Measurements from ENCODE around the gene ELMOD1.
A peak's percentile ranks its signal among the peaks of the same experiment; 100 is the strongest.

Gene ELMOD1

GRCh38 chr11:107646783-107647182, 55.8 kb downstream of the ELMOD1 start:
- DNase-seq (ENCODE audit: low spot score) = no peak

- DNase-seq (ENCODE audit: low spot score) = peak; percentile 43
Measured at GRCh38 chr11:107648242-107648641, 57.3 kb downstream of the ELMOD1 start.

DNA sequence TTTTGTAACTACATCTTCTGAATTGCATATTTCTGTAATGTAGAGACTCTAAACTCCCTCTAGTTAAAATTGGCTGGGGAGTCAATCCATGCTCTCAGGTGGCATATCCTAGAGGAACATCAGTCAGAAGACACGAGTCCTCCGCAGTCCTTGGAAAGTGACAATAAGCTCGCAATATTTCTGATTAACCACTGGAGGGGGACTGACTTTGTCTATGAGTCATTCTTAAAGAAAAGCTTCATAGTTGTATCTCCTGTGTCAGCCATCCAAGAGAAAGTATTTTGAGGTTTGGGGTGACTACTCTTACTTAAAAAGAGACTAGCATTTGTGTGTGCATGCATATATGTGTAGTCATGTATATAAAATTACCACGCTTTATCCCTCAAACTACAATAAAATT, 60.7 kb downstream of the ELMOD1 start:
- DNase-seq (ENCODE audit: low spot score) = peak; percentile 17

DNA sequence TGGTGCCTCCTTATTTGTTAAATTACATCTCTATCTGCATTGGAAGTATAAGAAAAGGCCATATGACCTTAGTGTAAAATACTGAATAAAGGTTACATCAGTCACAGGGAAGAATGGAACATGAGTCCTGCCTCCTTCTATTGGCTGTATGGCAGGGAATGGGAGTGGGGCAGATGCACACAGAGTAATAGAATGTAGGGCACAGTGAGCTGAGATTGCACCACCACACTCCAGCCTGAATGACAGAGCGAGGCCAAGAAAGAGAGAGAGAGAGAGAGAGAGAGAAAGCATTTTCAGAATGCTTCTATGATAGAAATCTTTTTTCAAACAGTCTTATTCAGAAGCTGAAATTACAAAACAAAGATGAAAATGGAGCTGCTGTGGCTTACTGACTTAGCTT, 62.1 kb downstream of the ELMOD1 start:
- DNase-seq (ENCODE audit: low spot score) = no peak

DNA sequence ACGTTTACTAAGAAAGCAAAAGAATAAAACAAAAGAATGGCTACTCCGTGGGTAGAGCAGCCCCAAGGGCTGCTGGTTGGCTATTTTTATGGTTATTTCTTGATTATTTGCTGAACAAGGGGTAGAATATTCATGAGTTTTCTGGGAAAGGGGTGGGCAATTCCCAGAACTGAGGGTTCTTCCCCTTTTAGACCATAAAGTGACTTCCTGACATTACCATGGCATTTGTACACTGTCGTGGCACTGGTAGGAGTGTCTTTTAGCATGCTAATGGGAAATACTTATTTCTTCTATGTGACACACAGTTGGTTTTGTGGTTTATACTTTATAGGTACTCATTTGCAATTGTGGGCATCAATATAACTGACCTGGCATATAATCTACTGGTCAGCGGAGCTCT, 64.7 kb downstream of the ELMOD1 start:
- DNase-seq (ENCODE audit: low spot score) = no peak

DNA sequence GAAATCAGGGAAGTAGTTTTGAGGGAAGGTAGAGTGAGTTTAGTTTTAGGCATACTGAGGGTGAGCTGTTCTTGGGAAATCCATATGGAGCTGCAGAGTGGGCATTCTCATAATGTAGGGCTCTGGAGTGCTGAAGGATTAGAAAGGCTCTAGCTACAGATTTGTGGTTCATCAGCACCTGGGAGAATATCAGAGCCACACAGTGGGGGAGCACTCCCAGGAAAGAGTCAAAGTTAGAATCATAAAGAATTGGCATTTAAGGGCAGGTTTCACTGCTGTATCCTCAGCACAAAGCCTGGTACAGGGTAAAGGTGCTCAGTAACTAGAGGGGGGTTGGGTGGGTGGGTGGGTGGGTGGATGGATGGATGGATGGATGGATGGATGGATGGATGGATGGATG, 68.4 kb downstream of the ELMOD1 start:
- no peak for DNase-seq (ENCODE audit: low spot score)

DNA sequence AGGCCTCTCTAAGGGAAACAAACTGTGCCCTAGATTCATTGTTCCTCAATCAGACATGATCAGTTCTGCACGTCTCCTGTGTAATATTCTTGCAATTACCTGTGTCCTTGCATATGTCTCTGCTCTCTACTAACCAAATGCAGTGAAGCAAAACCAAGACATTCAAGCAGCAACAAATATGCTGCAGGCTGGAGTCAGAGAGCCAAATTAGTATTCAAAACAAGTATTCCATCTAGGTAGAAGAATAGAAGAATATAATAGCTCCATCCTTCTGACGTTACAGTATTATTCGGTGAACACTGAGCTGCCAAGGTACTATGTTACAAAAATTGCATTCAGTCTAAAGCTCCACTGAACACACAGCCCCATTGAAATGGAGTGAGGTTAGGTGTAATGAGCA, 69.1 kb downstream of the ELMOD1 start:
- DNase-seq (ENCODE audit: low spot score) = no peak

- DNase-seq (ENCODE audit: low spot score) = no peak
Measured at GRCh38 chr11:107661656-107662055, 70.7 kb downstream of the ELMOD1 start.

DNA sequence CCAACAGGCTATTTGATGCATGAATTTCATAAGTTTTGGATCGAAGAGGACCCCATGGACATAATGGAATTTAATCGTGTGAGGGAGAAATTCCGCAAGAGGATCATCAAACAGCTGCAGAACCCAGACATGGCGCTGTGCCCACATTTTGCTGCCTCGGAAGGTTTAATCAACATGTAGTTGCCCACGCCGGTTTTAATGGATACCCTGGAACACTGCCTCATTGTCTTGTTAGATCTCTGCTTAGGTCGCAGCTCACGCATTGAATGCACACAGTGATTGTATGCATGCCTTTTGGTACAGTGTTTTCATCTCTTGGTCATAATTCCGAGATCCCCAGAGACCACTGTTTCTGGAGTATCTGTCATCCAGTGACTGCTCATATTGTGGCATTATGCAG, 74.1 kb downstream of the ELMOD1 start:
- DNase-seq (ENCODE audit: low spot score) = no peak

- DNase-seq (ENCODE audit: low spot score) = no peak
Measured at GRCh38 chr11:107666911-107667613, 76.1 kb downstream of the ELMOD1 start.

- no peak for DNase-seq (ENCODE audit: low spot score)
Measured at GRCh38 chr11:107669191-107669740, 78.3 kb downstream of the ELMOD1 start.

- DNase-seq (ENCODE audit: low spot score) = no peak
Measured at GRCh38 chr11:107669893-107670601, 79.1 kb downstream of the ELMOD1 start.

DNA sequence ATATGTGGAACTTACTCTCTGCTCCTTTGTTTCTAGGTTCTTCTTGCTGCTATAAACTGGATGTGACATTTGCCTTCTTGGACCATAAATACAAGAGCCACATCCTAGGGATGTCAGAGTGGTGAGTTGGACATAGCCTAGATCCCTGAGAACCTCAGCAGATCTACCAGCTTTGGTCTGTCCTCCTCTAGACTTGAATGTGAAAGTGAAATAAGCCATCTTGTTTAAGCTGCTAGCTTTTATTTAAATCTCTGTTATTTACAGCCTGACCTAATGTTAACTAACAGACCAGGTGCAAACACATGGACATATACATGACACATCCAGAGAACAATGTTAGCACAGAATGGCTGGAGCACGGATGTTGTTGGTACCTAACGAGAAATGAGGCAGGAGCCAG, 85.0 kb downstream of the ELMOD1 start:
- DNase-seq (ENCODE audit: low spot score) = no peak

- DNase-seq (ENCODE audit: low spot score) = no peak
Measured at GRCh38 chr11:107676336-107677057, 85.5 kb downstream of the ELMOD1 start.

DNA sequence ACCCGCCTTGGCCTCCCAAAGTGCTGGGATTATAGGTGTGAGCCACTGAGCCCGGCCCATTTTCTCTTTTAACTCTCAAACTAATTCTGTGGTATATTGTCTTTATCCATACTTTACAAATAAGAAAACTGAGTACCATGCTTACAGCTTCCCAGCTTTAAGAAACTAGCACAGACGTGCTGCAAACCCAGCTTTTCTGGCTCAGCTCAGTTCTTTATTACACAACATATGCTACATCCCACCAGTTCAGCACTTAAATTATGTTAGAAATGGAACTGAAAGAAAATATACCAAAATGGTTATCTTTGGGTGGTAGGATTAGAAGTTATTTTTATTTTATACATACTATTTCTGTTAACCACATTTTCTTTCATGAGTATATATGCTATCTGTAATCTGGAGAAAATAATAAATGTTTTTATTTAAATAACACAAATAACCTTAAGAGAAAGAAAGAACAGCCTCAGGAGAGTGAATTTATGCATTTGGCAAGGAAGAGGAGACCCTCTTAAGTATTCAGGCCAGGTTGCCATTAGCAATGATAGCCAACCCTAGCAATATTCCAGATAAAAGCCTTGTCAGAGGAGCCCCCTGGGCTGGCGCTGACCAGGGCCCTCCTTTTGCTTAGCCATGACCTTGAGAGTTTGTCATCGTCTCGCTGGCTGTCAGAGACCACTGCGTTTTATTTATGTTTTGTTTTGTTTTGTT, 87.1 kb downstream of the ELMOD1 start:
- DNase-seq (ENCODE audit: low spot score) = no peak

GRCh38 chr11:107678632-107678971, 87.7 kb downstream of the ELMOD1 start:
- DNase-seq (ENCODE audit: low spot score) = no peak

- DNase-seq (ENCODE audit: low spot score) = no peak
Measured at GRCh38 chr11:107679255-107680024, 88.5 kb downstream of the ELMOD1 start.

DNA sequence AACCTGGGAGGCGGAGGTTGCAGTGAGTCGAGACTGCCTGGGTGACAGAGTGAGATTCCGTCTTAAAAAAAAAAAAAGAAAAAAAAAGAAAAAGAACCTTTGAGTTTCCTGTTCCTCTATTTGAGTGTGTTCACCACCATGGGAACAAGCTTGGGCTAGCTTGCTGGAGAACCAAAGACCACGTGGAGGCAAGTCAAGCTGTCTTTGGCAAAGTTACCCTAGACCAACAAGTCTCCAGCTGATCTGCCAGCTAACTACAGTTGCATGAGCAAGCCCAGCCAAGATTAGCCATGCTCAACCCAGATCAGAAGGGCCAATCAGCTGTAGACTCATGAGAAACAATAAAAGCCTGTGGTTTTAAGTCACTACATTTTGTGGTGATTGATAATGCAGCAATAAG, 91.2 kb downstream of the ELMOD1 start:
- DNase-seq (ENCODE audit: low spot score) = no peak

DNA sequence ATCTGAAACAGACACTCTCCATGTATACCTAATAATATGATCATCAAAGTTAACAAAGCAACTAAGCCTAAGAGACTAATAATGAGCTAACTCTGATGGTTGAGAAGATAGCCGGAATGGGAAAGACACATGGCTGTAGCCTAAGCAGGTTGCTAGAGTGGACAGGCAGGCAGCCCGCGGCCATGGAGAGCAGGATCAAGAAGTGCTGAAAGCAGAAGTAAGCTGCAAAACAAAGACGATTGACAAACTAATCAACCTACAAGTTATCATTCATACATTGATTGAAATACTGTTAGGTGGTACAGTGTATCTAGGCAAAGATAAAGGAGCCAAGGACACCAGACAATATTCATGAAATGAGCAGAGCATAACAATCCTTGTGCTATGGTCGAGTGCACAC, 91.6 kb downstream of the ELMOD1 start:
- no peak for DNase-seq (ENCODE audit: low spot score)

GRCh38 chr11:107683061-107683460, 92.1 kb downstream of the ELMOD1 start:
- DNase-seq (ENCODE audit: low spot score) = no peak

DNA sequence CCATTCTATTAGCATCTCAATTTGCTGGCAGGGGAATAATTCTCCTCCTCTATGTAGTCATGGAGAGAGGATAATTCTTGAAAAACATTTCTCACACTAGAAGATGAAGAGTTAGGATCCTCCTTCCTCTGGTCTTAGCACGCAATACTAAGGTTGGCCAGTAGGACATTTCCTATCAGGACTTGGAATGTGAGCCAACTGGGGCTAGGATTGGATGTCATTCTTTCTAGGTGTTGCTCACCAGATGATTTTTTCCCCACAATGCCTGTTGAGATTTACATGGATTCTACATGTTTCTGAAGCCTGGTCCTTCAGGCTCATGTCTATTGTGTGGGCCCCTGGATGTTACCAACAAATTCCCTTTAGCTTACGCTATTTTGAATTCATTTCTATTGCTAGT, 92.9 kb downstream of the ELMOD1 start:
- peak; percentile 70 for DNase-seq (ENCODE audit: low spot score)
